Mesendoderm (in vitro differentiated cells): ENCODE data around the gene BCO1.

Experiments
- DNase-seq: peaks from one replicate; pipeline ENCODE4 v3.0.0; 2013
- H2AK5ac ChIP-seq: 2 replicates; pipeline ENCODE4 v1.6.1; 2013; ENCODE audit warnings: low read length, inconsistent platforms
- H2BK120ac ChIP-seq: 2 replicates; pipeline ENCODE4 v1.6.1; 2013; ENCODE audit warnings: low read depth, mild to moderate bottlenecking, low read length, moderate library complexity, mixed read lengths
- H2BK15ac ChIP-seq: replicated peaks from 2 replicates; pipeline ENCODE4 v1.6.1; 2013; ENCODE audit warnings: low read depth, mild to moderate bottlenecking, moderate library complexity
- H2BK5ac ChIP-seq: 2 replicates; pipeline ENCODE4 v1.6.1; 2013; ENCODE audit warnings: low read length, inconsistent platforms
- H3K18ac ChIP-seq: 2 replicates; pipeline ENCODE4 v1.6.1; 2013; ENCODE audit warnings: mild to moderate bottlenecking, low read length, mixed read lengths
- H3K23ac ChIP-seq: one replicate; pipeline ENCODE4 v1.6.1; 2013; ENCODE audit warnings: low read length
- H3K27ac ChIP-seq: 2 replicates; pipeline ENCODE4 v1.5.1; 2013; ENCODE audit warnings: low read depth, mild to moderate bottlenecking, inconsistent platforms, low read length, moderate library complexity
- H3K27me3 ChIP-seq: 2 replicates; pipeline ENCODE4 v1.6.1; 2013; ENCODE audit warnings: low read length, control low read depth, mild to moderate bottlenecking, inconsistent platforms; ENCODE audit not compliant: insufficient read depth, poor library complexity
- H3K36me3 ChIP-seq: 2 replicates; pipeline ENCODE4 v1.6.1; 2013; ENCODE audit warnings: low read length, inconsistent platforms; ENCODE audit not compliant: control insufficient read depth, insufficient read depth
- H3K4ac ChIP-seq: one replicate; pipeline ENCODE4 v1.6.1; 2013; ENCODE audit warnings: low read depth, mild to moderate bottlenecking, low read length, moderate library complexity
- H3K4me1 ChIP-seq: 2 replicates; pipeline ENCODE4 v1.6.1; 2013; ENCODE audit warnings: low read depth, low read length, inconsistent platforms; ENCODE audit not compliant: control insufficient read depth
- H3K4me2 ChIP-seq: 2 replicates; pipeline ENCODE4 v1.6.1; 2013; ENCODE audit warnings: low read length
- H3K4me3 ChIP-seq: 2 replicates; pipeline ENCODE4 v1.5.1; 2013; ENCODE audit warnings: mild to moderate bottlenecking, low read length
- H3K56ac ChIP-seq: one replicate; pipeline ENCODE4 v1.6.1; 2013; ENCODE audit warnings: low read length
- H3K79me1 ChIP-seq: 2 replicates; pipeline ENCODE4 v1.6.1; 2013; ENCODE audit warnings: low read length, inconsistent platforms
- H3K79me2 ChIP-seq: 2 replicates; pipeline ENCODE4 v1.6.1; 2013; ENCODE audit warnings: mild to moderate bottlenecking, low read length; ENCODE audit not compliant: control insufficient read depth, insufficient read depth
- H3K9ac ChIP-seq: 2 replicates; pipeline ENCODE4 v1.6.1; 2013; ENCODE audit warnings: low read length, inconsistent platforms
- H4K5ac ChIP-seq: one replicate; pipeline ENCODE4 v1.6.1; 2013; ENCODE audit warnings: low read length
- H4K8ac ChIP-seq: one replicate; pipeline ENCODE4 v1.6.1; 2013; ENCODE audit warnings: low read depth, mild to moderate bottlenecking, control low read depth, low read length, moderate library complexity
- WGBS: extraction: QIAGEN DNeasy Blood & Tissue Kit; methylation state at CpG from one replicate; pipeline ENCODE4 v1.1.7; 2013; ENCODE audit warnings: low lambda C conversion rate, missing lambda C conversion rate; ENCODE audit not compliant: insufficient coverage; ENCODE audit errors: extremely low coverage; 5-methylcytosine and 5-hydroxymethylcytosine counted together

The BCO1 gene

DNA sequence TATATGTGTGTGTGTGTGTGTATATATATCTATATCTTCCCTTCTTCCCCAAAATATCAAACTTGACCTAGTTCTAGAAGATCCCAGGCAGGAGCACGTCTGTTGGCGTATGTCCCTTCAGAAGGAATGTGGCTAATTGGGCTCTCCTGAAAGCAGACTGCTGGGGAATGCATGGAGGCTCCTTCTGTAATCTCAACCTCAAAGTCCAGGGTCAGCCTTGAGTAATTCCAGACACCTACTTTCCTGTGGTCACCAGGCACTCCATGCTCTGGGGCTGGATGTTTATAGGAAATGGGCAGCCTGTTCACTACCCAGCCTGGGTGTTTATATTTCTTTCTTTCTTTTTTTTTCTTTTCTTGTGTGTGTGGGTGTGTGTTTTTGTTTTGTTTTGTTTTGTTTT lies 13.4 kb downstream of the BCO1 start:
- Histone ChIP-seq H3K4me2 (no peak overlapping the region), H2AK5ac (no peak overlapping the region), H3K9ac (no peak overlapping the region), H4K5ac (no peak overlapping the region), H3K4me1 (no peaks in the 10 kb centered on the region), H3K23ac (no peak overlapping the region), H3K36me3 (no peaks in the 10 kb centered on the region), H2BK5ac (no peak overlapping the region), H3K79me1 (no peaks in the 10 kb centered on the region), H2BK15ac (no peak overlapping the region), H2BK120ac (no peak overlapping the region), H3K27ac (no peak overlapping the region), H4K8ac (no peak overlapping the region), H3K18ac (no peak overlapping the region), H3K79me2 (no peaks in the 10 kb centered on the region), H3K4ac (no peak overlapping the region), H3K27me3 (no peaks in the 10 kb centered on the region), H3K4me3 (no peak overlapping the region), H3K56ac (no peak overlapping the region)
- DNase-seq = peak; percentile 45
- WGBS = no CpG with 5 or more reads among the region's 2 CpGs

- no peak overlapping the region for H2BK15ac ChIP-seq
- no peaks in the 10 kb centered on the region for H3K79me2 ChIP-seq
- H4K8ac ChIP-seq = no peak overlapping the region
- no peak overlapping the region for H2BK5ac ChIP-seq
- H2BK120ac ChIP-seq = no peak overlapping the region
- no peak for DNase-seq
- no peaks in the 10 kb centered on the region for H3K27me3 ChIP-seq
- H3K79me1 ChIP-seq = no peaks in the 10 kb centered on the region
- no peak overlapping the region for H3K18ac ChIP-seq
- no peak overlapping the region for H3K4me3 ChIP-seq
- no peak overlapping the region for H3K4me2 ChIP-seq
- H3K36me3 ChIP-seq = no peaks in the 10 kb centered on the region
- no peak overlapping the region for H3K56ac ChIP-seq
- H3K23ac ChIP-seq = no peak overlapping the region
- H4K5ac ChIP-seq = no peak overlapping the region
- no CpG with 5 or more reads among the region's 5 CpGs for WGBS
- H3K4me1 ChIP-seq = no peaks in the 10 kb centered on the region
- H2AK5ac ChIP-seq = no peak overlapping the region
- H3K27ac ChIP-seq = no peak overlapping the region
- H3K4ac ChIP-seq = no peak overlapping the region
- no peak overlapping the region for H3K9ac ChIP-seq
These were observed 14.7 kb downstream of the BCO1 start for GRCh38 chr16:81253141-81253540.

DNA sequence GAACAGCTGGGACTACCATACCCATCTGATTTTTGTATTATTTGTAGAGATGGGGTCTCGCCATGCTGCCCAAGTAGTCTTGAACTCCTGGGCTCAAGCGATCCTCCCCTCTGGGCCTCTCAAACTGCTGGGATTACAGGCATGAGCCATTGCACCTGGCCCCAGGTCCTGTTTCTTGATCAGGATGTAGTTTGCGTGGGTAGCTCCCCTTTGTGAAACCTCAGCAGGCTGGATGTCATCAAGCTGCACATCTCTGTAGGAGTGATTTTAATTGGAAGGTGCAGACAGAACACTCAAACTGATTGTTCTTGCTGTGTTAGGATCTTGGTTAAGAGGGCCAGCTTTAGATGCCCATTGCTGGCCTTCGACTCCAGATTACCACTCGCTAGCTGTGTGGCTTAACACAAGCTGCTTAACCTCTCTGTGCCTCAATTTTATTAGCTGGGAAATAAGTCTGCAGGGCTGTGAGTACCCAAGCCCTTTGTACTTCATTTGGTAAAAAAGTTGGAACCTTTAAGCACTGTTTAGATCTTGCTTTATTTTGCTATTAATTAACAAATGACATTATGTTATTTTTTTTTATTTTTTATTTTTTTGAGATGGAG lies 16.5 kb downstream of the BCO1 start:
- Histone ChIP-seq H3K79me1 (no peaks in the 10 kb centered on the region), H3K18ac (no peak overlapping the region), H4K5ac (no peak overlapping the region), H3K36me3 (no peaks in the 10 kb centered on the region), H2BK5ac (no peak overlapping the region), H3K4me1 (no peaks in the 10 kb centered on the region), H3K79me2 (no peaks in the 10 kb centered on the region), H3K9ac (no peak overlapping the region), H3K56ac (no peak overlapping the region), H2AK5ac (no peak overlapping the region), H3K23ac (no peak overlapping the region), H2BK120ac (no peak overlapping the region), H4K8ac (no peak overlapping the region), H3K4me3 (no peak overlapping the region), H3K4ac (no peak overlapping the region), H3K4me2 (no peak overlapping the region), H3K27me3 (no peaks in the 10 kb centered on the region), H2BK15ac (no peak overlapping the region), H3K27ac (no peak overlapping the region)
- DNase-seq = no peak
- no CpG with 5 or more reads among the region's 5 CpGs for WGBS

DNA sequence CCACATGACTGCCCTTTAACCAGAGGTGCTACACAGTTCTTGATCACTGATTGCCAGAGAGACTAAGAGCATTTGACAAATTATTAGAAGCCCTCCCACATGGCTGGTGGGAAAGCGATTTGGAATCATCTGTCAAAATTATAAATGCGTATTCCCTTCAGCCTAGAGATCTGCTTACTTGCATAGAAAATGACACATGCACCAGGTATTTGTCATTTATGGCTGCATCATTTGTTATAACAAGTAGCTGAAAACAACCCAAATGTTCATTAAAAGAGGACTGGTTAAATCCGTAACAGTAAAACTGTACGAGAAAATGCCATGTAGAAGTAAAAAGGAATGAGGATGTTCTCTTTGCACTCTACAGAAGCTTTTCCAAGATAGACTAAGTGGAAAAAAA lies 21.4 kb downstream of the BCO1 start:
- Histone ChIP-seq H3K56ac (no peak overlapping the region), H3K27ac (no peak overlapping the region), H3K9ac (no peak overlapping the region), H3K4ac (no peak overlapping the region), H3K36me3 (no peaks in the 10 kb centered on the region), H3K27me3 (no peaks in the 10 kb centered on the region), H2BK120ac (no peak overlapping the region), H2BK5ac (no peak overlapping the region), H3K4me3 (no peak overlapping the region), H2AK5ac (no peak overlapping the region), H3K23ac (no peak overlapping the region), H4K8ac (no peak overlapping the region), H3K18ac (no peak overlapping the region), H3K79me1 (no peaks in the 10 kb centered on the region), H3K4me2 (no peak overlapping the region), H2BK15ac (no peak overlapping the region), H3K4me1 (no peaks in the 10 kb centered on the region), H3K79me2 (no peaks in the 10 kb centered on the region), H4K5ac (no peak overlapping the region)
- no peak for DNase-seq
- no CpG with 5 or more reads among the region's 4 CpGs for WGBS

DNA sequence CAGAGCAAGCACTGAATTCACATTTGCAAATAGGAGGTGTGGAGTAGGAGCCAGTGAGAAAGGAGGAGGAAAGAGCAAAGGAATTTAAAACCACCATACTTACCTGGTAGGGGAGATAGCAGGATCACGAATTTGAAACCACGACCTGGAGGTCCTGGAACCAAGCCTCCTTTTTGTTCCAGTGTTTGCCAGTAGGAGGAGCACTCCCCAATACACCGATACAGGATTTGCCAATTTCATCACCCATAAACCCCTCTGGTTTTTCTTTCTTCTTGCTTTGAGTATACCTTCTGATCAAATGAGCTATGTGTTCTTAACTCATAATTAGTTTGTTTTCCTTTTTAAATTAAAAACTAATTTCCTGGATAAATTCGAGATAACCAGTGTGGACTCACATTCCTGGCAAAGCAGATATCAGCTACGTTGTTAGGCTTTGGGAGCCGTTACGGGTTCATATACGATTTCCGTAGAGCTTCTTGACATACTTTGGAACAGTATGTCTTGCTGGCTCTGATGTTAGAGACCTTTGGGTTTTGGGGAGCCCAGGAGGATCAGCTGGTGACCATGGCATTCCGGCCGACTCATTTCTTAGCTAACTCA lies 22.7 kb downstream of the BCO1 start:
- DNase-seq = peak; percentile 45

More for the DNA sequence above, 22.7 kb downstream of the BCO1 start:
- H2BK120ac ChIP-seq = no peak overlapping the region
- no peak overlapping the region for H3K18ac ChIP-seq
- no peaks in the 10 kb centered on the region for H3K27me3 ChIP-seq
- H3K4me2 ChIP-seq = no peak overlapping the region
- H3K9ac ChIP-seq = no peak overlapping the region
- H3K27ac ChIP-seq = no peak overlapping the region
- no peak overlapping the region for H3K4me3 ChIP-seq
- H3K23ac ChIP-seq = no peak overlapping the region
- no peaks in the 10 kb centered on the region for H3K79me1 ChIP-seq
- H2BK5ac ChIP-seq = no peak overlapping the region
- H3K4me1 ChIP-seq = no peaks in the 10 kb centered on the region
- H2AK5ac ChIP-seq = no peak overlapping the region
- no peak overlapping the region for H3K56ac ChIP-seq
- H2BK15ac ChIP-seq = no peak overlapping the region
- no peak overlapping the region for H4K8ac ChIP-seq
- no CpG with 5 or more reads among the region's 11 CpGs for WGBS
- H3K4ac ChIP-seq = no peak overlapping the region
- H3K79me2 ChIP-seq = no peaks in the 10 kb centered on the region
- H4K5ac ChIP-seq = no peak overlapping the region
- no peaks in the 10 kb centered on the region for H3K36me3 ChIP-seq
